Upper lobe of right lung (tissue), 1 donor: ENCODE data around the gene HEBP1. TPM values are rescaled to one million over a fixed set of nuclear protein-coding genes. Genes with fewer than 3 reads are reported as not detected.

Experiments used
- ATAC-seq: fragments of 200-7000 bp; cut with Tn5 transposase; one replicate; pipeline ENCODE4 v1.9.1; 2020; ENCODE audit warnings: mild to moderate bottlenecking, moderate library complexity
- DNase-seq: peaks from one replicate; pipeline ENCODE4 v3.0.0-alpha.2; 2020
- H3K27ac ChIP-seq: fragments of 200-600 bp; one replicate; pipeline ENCODE4 v1.8.0; 2022
- H3K27me3 ChIP-seq: fragments of 200-600 bp; one replicate; pipeline ENCODE4 v1.8.0; 2022; ENCODE audit warnings: mild to moderate bottlenecking
- H3K36me3 ChIP-seq: fragments of 200-600 bp; one replicate; pipeline ENCODE4 v1.8.0; 2022
- H3K4me1 ChIP-seq: fragments of 200-600 bp; one replicate; pipeline ENCODE4 v1.8.0; 2022
- H3K4me3 ChIP-seq: fragments of 200-600 bp; one replicate; pipeline ENCODE4 v1.8.0; 2022; ENCODE audit warnings: mild to moderate bottlenecking
- H3K9me3 ChIP-seq: fragments of 200-600 bp; one replicate; pipeline ENCODE4 v1.8.0; 2022
- intact Hi-C: fragments of 100-400 bp; cut with DNase I; formaldehyde crosslinking; loops from one replicate; pipeline ENCODE4 v1.11.0; 2022
- total RNA-seq: library from RNA; stranded (reverse); fragmentation: NEBNext Ultra II Directional; extraction: Animal tissue kit (Norgen Biotek cat#: 25700); gene quantifications from one replicate; pipeline ENCODE4 v1.2.1, GENCODE V29; 2021
- TF ChIP-seq, protein P1 (sequence below): fragments of 200-600 bp; IDR thresholded peaks from one replicate; pipeline ENCODE4 v1.8.0; 2022; ENCODE audit warnings: antibody characterized with exemption
- donor health status: DM: no; HTN: yes; CAD: no; lungs with severe emphysema.

The HEBP1 gene
- total RNA-seq, 1 donor from 2014 or later = 86.2 TPM

- intact Hi-C loops = no loop called here
- no peak for ATAC-seq
- H3K4me3 ChIP-seq = no peak overlapping the region
- peaks cover 5% of the 10 kb centered on the region for H3K4me1 ChIP-seq
- H3K9me3 ChIP-seq = no peaks in the 10 kb centered on the region
- DNase-seq = no peak
- H3K36me3 ChIP-seq = peaks cover 55% of the 10 kb centered on the region
- TF ChIP-seq, protein P1, sequence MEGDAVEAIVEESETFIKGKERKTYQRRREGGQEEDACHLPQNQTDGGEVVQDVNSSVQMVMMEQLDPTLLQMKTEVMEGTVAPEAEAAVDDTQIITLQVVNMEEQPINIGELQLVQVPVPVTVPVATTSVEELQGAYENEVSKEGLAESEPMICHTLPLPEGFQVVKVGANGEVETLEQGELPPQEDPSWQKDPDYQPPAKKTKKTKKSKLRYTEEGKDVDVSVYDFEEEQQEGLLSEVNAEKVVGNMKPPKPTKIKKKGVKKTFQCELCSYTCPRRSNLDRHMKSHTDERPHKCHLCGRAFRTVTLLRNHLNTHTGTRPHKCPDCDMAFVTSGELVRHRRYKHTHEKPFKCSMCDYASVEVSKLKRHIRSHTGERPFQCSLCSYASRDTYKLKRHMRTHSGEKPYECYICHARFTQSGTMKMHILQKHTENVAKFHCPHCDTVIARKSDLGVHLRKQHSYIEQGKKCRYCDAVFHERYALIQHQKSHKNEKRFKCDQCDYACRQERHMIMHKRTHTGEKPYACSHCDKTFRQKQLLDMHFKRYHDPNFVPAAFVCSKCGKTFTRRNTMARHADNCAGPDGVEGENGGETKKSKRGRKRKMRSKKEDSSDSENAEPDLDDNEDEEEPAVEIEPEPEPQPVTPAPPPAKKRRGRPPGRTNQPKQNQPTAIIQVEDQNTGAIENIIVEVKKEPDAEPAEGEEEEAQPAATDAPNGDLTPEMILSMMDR = no peak
- H3K27ac ChIP-seq = no peak overlapping the region
- H3K27me3 ChIP-seq = no peaks in the 10 kb centered on the region
Observed at GRCh38 chr12:12974211-12974610, 25.9 kb downstream of the HEBP1 start.

DNA sequence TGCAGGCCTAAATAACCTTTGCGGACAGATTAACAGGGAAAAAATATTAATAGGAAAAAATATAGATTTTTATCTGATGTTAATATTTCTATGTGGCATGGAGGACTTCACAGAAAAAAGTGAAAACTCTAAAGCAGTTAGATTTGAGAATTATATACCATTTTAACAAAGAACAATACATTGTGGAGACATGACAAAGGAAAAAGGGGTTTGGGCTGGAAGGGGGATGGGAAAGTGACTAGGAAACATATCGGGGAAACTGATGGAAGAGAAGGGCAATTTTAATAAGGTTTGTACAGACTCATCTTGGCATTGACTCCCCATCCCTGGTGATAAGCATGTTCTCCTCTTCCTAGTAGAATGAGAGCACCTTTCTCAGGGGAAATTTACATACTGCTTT, 27.0 kb downstream of the HEBP1 start:
- ATAC-seq = no peak
- no peak for DNase-seq
- no peak overlapping the region for H3K27ac ChIP-seq
- TF ChIP-seq, protein P1 = no peak
- H3K36me3 ChIP-seq = peaks cover 51% of the 10 kb centered on the region
- intact Hi-C loops = no loop called here
- H3K27me3 ChIP-seq = no peaks in the 10 kb centered on the region
- no peaks in the 10 kb centered on the region for H3K9me3 ChIP-seq
- peaks cover 5% of the 10 kb centered on the region for H3K4me1 ChIP-seq
- no peak overlapping the region for H3K4me3 ChIP-seq

DNA sequence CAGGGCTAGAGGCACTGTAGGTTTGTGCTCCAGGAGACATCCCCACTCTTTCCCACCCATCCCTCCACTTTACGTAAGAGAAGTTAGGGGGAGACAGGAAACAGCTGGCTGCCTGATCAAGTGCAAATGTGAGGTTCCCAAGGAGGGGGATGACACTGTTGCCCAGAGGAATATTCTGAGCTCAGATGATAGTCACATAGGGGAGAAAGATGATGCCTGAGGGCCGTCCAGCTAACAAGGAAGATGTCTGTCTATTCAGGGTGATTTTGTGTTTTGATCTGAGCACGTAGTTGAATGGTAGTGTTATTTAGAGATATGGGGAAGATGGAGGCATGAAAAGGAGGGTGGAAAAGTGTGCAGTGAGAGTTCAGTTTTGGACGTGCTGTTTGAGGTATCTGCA, 34.2 kb downstream of the HEBP1 start:
- TF ChIP-seq, protein P1 = no peak
- intact Hi-C loops = no loop called here
- ATAC-seq = no peak

DNA sequence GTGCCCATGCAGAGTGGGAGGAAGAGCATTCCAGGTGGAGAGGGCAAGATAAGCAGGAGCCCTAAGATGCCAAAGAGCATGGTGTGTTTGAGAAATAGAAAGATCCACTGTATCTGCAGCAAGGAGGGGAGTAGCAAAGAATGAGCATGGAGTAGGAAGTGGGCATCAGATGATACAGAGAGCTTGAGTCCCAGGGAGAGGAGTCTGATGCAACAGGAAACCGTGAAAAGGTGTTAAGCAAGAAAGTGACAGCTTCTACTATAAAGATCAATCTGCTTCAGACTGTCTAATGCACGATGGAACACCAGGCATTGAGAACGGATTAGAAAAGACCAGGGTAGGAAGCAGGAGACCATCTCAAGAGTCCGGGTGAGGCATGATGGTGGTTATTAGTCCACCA, 35.8 kb downstream of the HEBP1 start:
- no peaks in the 10 kb centered on the region for H3K9me3 ChIP-seq
- H3K36me3 ChIP-seq = peaks cover 13% of the 10 kb centered on the region
- no peak overlapping the region for H3K4me3 ChIP-seq
- intact Hi-C loops = no loop called here
- no peak overlapping the region for H3K27ac ChIP-seq
- H3K4me1 ChIP-seq = no peaks in the 10 kb centered on the region
- no peaks in the 10 kb centered on the region for H3K27me3 ChIP-seq
- ATAC-seq (peak; percentile 14), DNase-seq (no peak)
- TF ChIP-seq, protein P1 = no peak

More for the DNA sequence above, 34.2 kb downstream of the HEBP1 start:
- H3K4me3 ChIP-seq = no peak overlapping the region
- DNase-seq = no peak
- H3K9me3 ChIP-seq = no peaks in the 10 kb centered on the region
- no peaks in the 10 kb centered on the region for H3K27me3 ChIP-seq
- H3K4me1 ChIP-seq = no peaks in the 10 kb centered on the region
- peaks cover 13% of the 10 kb centered on the region for H3K36me3 ChIP-seq
- no peak overlapping the region for H3K27ac ChIP-seq

DNA sequence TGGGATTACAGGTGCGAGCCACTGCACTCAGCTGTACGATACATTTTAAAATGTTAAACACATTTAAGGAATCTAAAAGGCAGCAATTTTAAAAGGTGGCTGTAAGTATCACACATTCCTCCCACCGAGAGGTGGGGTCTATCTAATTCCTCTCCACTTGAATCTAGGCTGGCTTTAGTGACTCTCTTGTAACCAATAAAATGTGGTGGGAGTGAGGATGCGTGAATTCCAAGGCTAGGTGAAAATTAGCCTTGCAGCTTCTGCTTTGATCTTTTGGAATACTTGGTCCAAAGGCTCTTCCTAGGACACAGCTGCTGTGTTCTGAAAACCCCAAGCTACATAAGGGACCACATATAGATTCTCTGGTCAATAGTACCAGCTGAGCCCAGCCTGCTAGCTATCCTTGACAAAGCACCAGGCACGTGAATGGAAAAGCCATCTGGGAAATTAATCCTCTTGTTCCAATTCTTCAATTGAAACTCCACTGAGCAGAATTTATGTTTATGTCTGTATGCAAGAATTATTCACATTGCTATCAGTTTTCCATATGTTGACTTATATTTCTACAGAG, 39.3 kb downstream of the HEBP1 start:
- ATAC-seq (no peak), DNase-seq (no peak)
- Histone ChIP-seq H3K27me3 (no peaks in the 10 kb centered on the region), H3K4me1 (no peaks in the 10 kb centered on the region), H3K9me3 (no peaks in the 10 kb centered on the region), H3K27ac (no peak overlapping the region), H3K4me3 (no peak overlapping the region), H3K36me3 (no peaks in the 10 kb centered on the region)
- intact Hi-C loops = no loop called here
- TF ChIP-seq, protein P1 = no peak

GRCh38 chr12:12958886-12959285, 41.2 kb downstream of the HEBP1 start:
- ATAC-seq = no peak
- DNase-seq = no peak
- no peaks in the 10 kb centered on the region for H3K27me3 ChIP-seq
- no peaks in the 10 kb centered on the region for H3K36me3 ChIP-seq
- H3K27ac ChIP-seq = no peak overlapping the region
- H3K4me3 ChIP-seq = no peak overlapping the region
- H3K9me3 ChIP-seq = no peaks in the 10 kb centered on the region
- intact Hi-C loops = no loop called here
- no peaks in the 10 kb centered on the region for H3K4me1 ChIP-seq
- TF ChIP-seq, protein P1 = no peak
